HFFc6 (cell line): ENCODE data around the gene SLC39A11. TPM values are rescaled to one million over a fixed set of nuclear protein-coding genes. Genes with fewer than 3 reads are reported as not detected.

Experiments
- DNase-seq: peaks from one replicate; pipeline ENCODE4 v3.0.0-alpha.2; 2018
- H3K27ac Mint-ChIP-seq: 2 replicates; pipeline ENCODE4 v1.8.0; 2020; ENCODE audit warnings: mild to moderate bottlenecking, mixed read lengths
- H3K27me3 Mint-ChIP-seq: 2 replicates; pipeline ENCODE4 v1.8.0; 2021; ENCODE audit warnings: mild to moderate bottlenecking, moderate library complexity, mixed read lengths; ENCODE audit not compliant: insufficient read depth
- H3K36me3 Mint-ChIP-seq: 2 replicates; pipeline ENCODE4 v1.8.0; 2021; ENCODE audit warnings: low read depth, mixed read lengths
- H3K4me1 Mint-ChIP-seq: 2 replicates; pipeline ENCODE4 v1.8.0; 2020; ENCODE audit warnings: low read depth, mixed read lengths
- H3K4me3 Mint-ChIP-seq: 2 replicates; pipeline ENCODE4 v1.8.0; 2020; ENCODE audit warnings: mild to moderate bottlenecking, moderate library complexity, mixed read lengths
- H3K9me3 Mint-ChIP-seq: 2 replicates; pipeline ENCODE4 v1.8.0; 2020; ENCODE audit warnings: mild to moderate bottlenecking, mixed read lengths
- total RNA-seq, 6 experiments: library from RNA; stranded (reverse); fragmentation: NEBNext Ultra II Directional; extraction: Animal tissue kit (Norgen Biotek cat#: 25700); gene quantifications; 2 replicates in 1 of 6; 3 replicates in 5 of 6; pipeline ENCODE4 v1.2.3, GENCODE V29; 2021
- TF ChIP-seq, protein P1 (sequence below): fragments of 200-600 bp; sonication (generic); IDR thresholded peaks from 2 replicates; pipeline ENCODE4 v1.5.0; 2021; ENCODE audit warnings: antibody characterized with exemption, mild to moderate bottlenecking

Gene SLC39A11
- total RNA-seq, 6 experiments from 2014 or later: 29.7 to 40.6 (median 34.9) TPM

DNA sequence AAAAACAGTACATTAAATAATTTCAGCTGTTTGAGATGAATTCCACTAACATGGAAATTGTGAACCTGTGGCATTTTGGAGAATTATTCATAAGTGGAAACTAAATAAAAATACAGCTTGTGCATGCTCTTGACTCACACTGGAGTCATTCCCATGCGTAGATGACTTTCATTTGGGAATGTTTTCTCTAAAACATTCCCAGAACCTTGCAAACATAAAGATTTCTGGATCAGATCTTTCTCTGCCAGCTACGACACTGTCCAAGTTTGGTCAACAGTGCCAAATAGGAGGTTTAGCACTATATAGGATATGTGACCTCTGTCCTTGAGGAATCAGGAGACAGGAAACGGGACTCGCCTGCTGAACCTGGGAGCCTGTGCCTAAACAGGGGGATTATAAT is 400.9 kb downstream of the SLC39A11 start:
- H3K9me3 Mint-ChIP-seq: no peaks in the 10 kb centered on the region
- peak overlapping the region; percentile 26 for H3K4me3 Mint-ChIP-seq
- TF ChIP-seq, protein P1, sequence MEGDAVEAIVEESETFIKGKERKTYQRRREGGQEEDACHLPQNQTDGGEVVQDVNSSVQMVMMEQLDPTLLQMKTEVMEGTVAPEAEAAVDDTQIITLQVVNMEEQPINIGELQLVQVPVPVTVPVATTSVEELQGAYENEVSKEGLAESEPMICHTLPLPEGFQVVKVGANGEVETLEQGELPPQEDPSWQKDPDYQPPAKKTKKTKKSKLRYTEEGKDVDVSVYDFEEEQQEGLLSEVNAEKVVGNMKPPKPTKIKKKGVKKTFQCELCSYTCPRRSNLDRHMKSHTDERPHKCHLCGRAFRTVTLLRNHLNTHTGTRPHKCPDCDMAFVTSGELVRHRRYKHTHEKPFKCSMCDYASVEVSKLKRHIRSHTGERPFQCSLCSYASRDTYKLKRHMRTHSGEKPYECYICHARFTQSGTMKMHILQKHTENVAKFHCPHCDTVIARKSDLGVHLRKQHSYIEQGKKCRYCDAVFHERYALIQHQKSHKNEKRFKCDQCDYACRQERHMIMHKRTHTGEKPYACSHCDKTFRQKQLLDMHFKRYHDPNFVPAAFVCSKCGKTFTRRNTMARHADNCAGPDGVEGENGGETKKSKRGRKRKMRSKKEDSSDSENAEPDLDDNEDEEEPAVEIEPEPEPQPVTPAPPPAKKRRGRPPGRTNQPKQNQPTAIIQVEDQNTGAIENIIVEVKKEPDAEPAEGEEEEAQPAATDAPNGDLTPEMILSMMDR: no peak
- peaks cover 8% of the 10 kb centered on the region for H3K36me3 Mint-ChIP-seq
- H3K27ac Mint-ChIP-seq: peak overlapping the region; percentile 73
- peaks cover 2% of the 10 kb centered on the region for H3K27me3 Mint-ChIP-seq
- DNase-seq: peak; percentile 73
- peaks cover 26% of the 10 kb centered on the region for H3K4me1 Mint-ChIP-seq

DNA sequence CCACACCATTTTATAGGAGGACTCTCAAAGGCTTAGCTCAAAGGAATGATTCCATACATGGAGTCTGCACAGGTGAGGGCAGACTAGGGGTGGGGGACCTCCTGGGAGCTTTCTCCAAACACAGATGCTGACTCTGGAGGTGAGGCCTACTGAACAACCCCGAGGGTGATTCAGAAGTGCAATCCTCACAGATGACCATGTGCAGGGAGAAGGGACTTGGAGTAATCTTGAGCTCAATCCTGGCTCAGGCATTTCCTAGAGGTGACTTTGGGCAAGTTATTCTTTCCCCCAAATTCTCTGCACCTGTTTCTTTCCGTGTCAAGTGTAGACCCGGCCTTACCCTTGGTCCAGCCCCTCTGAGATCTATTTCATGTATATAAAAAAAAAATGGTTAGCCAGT is 401.5 kb downstream of the SLC39A11 start:
- Mint-ChIP-seq H3K4me1 (peaks cover 26% of the 10 kb centered on the region), H3K36me3 (peaks cover 8% of the 10 kb centered on the region), H3K27me3 (peaks cover 2% of the 10 kb centered on the region), H3K4me3 (0 out of 2 replicates have a peak overlapping the region, but pooled peaks have one; percentile 26), H3K9me3 (no peaks in the 10 kb centered on the region), H3K27ac (peak overlapping the region; percentile 73)
- TF ChIP-seq, protein P1: no peak
- DNase-seq: no peak

DNA sequence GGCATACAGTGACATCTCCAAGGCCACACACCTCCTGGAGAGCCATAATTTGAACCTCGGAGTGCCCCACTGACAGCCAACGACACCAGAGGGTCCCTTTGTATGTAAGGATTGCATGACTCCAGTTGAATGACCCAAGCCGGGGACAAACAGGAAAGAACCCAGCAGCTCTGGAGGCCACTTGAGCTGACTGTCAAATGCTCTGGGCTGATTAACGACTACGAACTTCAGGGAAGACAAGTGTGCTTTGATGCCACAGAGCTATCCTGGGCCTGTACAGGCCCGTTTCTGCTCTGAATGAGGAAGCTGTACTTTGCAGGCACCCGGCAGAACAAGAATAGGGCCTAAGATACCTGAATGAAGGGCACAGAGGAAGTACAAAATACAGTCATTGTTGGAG is 404.6 kb downstream of the SLC39A11 start:
- peaks cover 50% of the 10 kb centered on the region for H3K4me1 Mint-ChIP-seq
- no peaks in the 10 kb centered on the region for H3K9me3 Mint-ChIP-seq
- H3K36me3 Mint-ChIP-seq: peaks cover 3% of the 10 kb centered on the region; the same call in 1 of the 2 replicates
- no peak overlapping the region for H3K27ac Mint-ChIP-seq
- no peak overlapping the region for H3K4me3 Mint-ChIP-seq
- H3K27me3 Mint-ChIP-seq: peaks cover 5% of the 10 kb centered on the region
- no peak for DNase-seq
- TF ChIP-seq, protein P1: no peak

DNA sequence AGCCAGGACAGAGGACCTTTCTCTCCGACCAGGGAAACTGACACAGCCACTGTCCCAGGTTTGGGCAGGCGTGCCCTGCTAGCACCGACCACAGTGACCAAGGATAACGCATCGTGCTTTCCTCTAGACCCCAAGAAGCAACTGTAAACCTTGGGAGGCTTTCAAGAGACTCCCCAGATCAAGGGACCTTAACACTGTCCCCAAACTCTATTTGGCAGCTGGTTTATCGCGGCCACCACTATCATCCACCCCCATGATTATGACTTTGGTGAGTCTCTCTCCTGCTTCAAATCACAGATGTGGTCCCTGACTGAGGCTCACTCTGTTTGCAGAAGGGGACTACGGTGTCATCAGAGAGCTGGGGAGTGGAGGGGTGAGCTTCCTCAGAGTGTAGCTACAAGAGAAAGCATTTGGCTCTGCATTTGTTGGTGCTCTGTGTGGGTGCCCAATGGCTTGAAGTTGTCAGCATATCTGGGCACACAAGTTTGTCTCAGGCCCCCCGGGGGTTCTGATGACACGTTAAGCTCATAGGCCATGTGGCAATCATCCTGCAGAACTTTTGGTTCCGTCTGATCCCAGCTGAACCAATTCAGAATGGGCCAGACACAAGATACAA is 408.0 kb downstream of the SLC39A11 start:
- Mint-ChIP-seq H3K4me1 (peaks cover 53% of the 10 kb centered on the region), H3K36me3 (peaks cover 7% of the 10 kb centered on the region), H3K27ac (peak overlapping the region; percentile 86), H3K9me3 (no peaks in the 10 kb centered on the region), H3K27me3 (peaks cover 3% of the 10 kb centered on the region), H3K4me3 (peak overlapping the region; percentile 56)
- DNase-seq: no peak
- TF ChIP-seq, protein P1: no peak

DNA sequence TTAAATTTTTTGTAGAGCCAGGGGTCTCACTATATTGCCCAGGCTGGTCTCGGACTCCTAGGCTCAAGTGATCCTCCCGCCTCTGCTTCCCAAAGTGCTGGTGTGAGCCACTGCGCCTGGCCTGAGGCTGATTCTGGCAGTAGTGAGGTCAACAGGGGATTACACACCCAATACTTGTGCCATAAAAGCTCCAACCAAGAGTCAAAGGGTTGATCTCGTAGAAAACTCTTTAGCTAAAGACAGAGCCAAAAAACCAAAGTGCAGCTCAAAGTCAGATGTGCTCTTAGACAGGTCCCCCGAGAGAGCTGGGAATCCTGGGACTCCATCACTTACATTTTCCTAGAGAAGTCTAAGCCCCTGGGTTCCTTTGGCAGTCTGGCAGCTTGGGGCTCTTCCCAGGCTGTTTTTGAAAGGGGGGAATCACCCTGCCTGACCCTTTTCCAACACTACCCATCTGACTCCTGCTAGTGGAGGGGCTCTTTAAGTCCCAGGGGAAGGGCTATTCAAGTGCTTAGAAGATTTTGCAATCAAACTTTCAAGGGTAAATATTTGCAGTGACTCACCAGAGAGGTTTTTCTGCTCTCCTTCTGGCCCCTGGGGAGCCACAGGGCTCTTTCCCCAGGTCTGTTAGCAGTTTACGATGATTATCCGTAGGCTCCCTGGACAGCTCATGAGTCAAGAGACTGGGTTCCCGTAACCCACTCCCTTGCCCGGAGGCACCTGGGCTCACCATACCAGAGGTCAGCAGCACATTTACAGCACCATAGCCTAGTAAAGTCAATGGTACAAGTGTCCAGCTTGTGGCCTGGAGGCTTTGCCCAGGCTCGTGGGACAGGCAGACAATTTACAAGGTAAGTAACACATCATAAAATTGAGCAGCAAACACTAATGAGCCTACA is 408.7 kb downstream of the SLC39A11 start:
- H3K36me3 Mint-ChIP-seq: peaks cover 14% of the 10 kb centered on the region
- H3K4me1 Mint-ChIP-seq: peaks cover 53% of the 10 kb centered on the region
- peak overlapping the region; percentile 86 for H3K27ac Mint-ChIP-seq
- TF ChIP-seq, protein P1: no peak
- DNase-seq: peak; percentile 86
- peaks cover 3% of the 10 kb centered on the region; the same call in 1 of the 2 replicates for H3K9me3 Mint-ChIP-seq
- peaks cover 3% of the 10 kb centered on the region for H3K27me3 Mint-ChIP-seq
- H3K4me3 Mint-ChIP-seq: peak overlapping the region; percentile 56
